NCI-H226 (cell line): Measurements from ENCODE around the gene NDST4.
A peak's percentile ranks its signal among the peaks of the same experiment; 100 is the strongest.
"Not testable (repeated sequence)": the region's sequence is repeated elsewhere in the genome, so short reads cannot be mapped to it uniquely, and the experiment has no call there.

Experiments
- DNase-seq: peaks from one replicate; pipeline ENCODE4 v3.0.0-alpha.2; 2015

Gene NDST4

DNA sequence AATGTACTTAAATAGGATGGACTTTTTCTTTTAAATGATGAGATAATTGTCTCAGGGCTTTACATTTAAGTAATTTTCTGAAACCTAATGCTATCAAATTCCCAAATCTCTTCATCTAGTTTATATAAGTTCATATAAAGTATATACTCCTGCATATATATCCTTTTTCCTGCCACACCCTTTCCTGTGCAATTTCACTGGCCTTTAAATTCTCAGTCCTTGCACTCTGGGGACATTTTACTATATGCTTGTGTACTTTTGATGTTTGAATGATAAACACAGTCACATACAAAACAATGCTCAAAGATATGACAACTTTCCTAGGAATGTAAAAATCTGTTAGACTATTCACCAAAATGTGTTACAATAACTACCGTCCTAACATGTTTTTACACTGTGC is 60.1 kb downstream of the NDST4 start:
- no peak for DNase-seq

GRCh38 chr4:115042496-115042895 is 70.9 kb downstream of the NDST4 start:
- DNase-seq = no peak

GRCh38 chr4:115030281-115030680 is 83.1 kb downstream of the NDST4 start:
- DNase-seq = no peak

DNA sequence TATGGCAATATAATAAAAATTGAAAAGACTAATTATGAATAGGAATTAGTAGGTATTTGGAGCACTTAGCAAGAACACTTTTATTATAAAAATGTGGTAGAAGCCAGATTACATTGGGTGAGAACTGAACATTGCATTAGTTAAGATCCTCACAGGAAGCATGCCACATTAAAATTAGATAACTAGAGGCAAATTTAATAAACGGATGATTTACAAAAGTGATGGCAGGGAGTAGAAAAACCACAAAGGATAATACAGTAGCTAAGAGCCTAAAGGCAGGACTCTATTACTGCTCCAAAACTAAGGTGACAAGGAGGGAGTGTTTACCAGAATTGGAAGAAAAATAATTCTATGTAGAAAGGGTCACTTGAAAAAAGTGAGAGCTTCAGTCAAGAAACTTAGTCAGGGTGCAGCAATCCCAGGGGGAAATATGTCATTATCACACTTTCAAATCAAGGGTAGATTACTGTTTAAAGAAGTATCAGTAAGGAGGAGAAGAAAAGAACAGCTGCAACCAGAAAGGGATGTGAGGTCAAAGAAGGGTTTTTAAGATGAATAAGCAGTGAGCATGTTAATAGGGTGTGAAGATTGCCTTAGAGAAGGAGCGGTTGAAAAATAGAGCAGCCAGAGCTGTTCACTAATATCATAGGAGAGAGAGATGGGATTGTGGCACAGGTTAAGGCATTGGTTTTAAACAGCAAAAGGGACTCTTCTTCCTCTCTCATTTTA is 84.6 kb downstream of the NDST4 start:
- no peak for DNase-seq

DNA sequence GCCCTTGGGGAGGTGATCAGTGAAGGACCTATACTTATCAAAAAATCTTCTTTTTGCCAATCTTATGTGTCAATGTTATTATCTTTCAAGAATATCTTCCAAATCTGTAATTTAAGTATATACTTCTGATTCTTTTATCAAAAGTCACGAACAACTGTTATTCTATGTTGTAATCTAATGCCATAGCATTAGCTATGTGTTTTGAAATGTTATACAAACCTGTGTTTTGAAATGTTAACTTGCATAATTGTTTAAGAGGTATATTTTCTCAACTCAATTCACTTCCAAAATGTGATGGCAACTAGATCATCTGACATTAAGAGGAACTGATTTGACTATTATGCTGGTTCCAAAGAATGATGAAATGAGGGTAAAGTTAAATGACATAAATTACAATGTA is 113.5 kb downstream of the NDST4 start:
- no peak for DNase-seq

GRCh38 chr4:114998316-114998715 is 115.1 kb downstream of the NDST4 start:
- DNase-seq = no peak

GRCh38 chr4:114997576-114998247 is 115.7 kb downstream of the NDST4 start:
- DNase-seq = peak; percentile 39

GRCh38 chr4:114986133-114986532 is 127.3 kb downstream of the NDST4 start:
- DNase-seq = no peak

GRCh38 chr4:114980932-114981708 is 132.3 kb downstream of the NDST4 start:
- DNase-seq = no peak

DNA sequence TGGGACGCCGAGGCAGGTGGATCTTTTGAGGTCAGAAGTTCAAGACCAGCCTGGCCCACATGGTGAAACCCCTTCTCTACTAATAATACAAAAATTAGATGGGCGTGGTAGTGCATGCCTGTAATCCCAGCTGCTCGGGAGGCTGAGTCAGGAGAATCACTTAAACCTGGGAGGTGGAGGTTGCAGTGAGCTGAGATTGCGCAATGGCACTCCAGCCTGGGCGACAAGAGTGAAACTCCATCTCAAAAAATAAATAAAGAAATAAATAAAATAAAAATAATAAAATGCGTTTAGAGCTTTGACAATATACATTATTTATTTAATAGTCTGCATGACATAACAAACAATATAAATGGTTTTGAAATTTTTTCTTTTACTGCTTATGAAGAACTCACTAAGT is 133.0 kb downstream of the NDST4 start:
- not testable (repeated sequence) for DNase-seq

DNA sequence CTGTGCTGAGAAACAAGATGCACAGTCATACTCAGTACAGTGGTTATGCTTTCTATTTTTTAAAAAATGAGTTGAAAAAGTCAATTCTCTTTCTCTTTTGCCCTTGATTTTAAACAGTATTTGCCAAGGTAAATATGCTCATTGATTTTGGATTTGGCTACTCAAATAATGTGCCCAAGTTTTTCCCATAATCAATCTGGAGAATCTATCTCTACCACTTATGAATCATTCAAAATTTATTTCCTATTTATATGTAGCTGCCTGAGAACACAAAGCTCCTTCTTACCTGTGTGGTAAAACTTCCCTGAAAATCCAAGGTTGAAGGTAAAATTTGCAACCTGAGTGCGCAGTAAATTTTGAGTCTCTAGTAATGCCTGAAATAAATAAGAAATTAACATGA is 136.5 kb downstream of the NDST4 start:
- DNase-seq = no peak

- no peak for DNase-seq
Measured at GRCh38 chr4:114964026-114964425, 149.4 kb downstream of the NDST4 start.

- DNase-seq = no peak
Measured at GRCh38 chr4:114945616-114946015, 167.8 kb downstream of the NDST4 start.

DNA sequence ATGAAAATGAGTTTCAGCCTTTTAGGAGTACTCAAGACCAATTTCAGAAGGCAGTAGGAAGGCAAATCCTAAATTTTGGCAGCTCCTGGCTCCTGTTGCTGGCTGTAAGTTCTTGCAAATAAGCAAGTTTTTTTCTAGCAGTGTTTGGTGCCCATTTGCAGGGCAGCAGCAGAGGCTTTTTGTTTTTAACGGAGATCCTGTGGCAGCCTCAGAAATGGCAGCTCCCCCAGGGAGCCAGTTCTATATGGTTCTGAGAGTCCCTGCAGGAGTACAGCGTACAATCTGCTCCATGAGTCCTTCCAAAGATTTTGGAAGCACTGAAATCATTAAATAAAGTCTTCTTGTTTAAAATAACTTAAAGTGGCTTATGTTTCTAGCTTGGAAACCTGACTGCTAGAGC is 171.9 kb downstream of the NDST4 start:
- DNase-seq = no peak

GRCh38 chr4:114927881-114928280 is 185.5 kb downstream of the NDST4 start:
- DNase-seq = no peak

- DNase-seq = no peak
Measured at GRCh38 chr4:114926583-114926982, 186.8 kb downstream of the NDST4 start.

- DNase-seq = no peak
Measured at GRCh38 chr4:114924311-114924710, 189.1 kb downstream of the NDST4 start.

GRCh38 chr4:114922592-114922933 is 190.9 kb downstream of the NDST4 start:
- no peak for DNase-seq

DNA sequence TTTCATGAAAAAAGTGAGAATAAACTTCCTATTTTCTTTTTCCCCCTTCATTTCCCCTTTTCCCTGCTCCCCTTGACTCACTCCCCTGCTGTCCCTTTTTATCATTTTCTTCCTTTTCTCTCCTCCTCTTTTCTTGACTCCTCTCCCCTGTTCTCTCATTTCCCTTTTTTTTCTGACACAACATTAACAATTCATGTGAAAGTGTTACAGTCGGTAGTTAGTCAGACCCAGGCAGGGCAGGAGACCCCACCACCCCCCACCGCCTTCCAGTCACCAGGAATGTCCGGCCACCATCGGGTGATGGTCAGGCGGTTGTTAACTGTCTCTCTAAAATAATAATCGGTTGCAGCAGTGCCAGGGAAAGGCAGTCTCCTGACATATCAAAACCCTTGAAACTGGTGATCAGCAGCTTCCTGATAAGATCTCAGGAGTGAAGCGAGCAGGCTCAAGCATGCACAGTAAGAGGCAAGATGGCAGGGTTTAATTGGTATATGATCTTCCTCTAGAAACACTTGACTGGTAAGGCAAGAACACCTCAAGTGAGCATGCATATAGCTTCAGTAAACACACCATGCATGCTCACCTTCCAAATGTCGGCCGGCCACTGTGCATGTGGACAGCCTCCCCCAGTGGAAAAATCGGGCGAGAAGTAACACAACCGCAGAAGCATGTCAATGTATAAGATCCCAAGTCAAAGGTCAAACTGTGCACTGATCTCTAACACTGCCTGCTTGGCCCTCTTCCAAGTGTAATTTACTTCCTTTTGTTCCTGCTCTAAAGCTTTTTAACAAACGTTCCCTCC is 191.4 kb downstream of the NDST4 start:
- no peak for DNase-seq

DNA sequence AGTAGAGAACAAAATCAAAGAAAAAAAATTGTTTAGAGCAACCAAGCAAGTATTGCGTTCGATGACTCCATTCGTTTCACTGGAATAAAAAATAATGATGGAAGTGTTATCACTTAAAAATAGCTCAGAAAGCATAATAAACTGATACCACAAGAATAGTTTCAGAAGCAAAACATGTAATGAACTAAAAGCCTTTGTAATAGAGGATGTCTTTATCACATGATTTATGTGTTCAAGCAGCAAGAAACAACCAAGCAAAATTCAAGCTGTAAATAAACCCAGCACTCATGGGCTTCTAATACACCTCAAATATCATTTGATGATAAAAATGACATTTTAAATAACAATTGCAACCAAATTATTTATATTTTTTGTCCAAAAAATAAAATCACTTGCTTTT is 192.2 kb downstream of the NDST4 start:
- no peak for DNase-seq

GRCh38 chr4:114911111-114911510 is 202.3 kb downstream of the NDST4 start:
- no peak for DNase-seq

- no peak for DNase-seq
Measured at GRCh38 chr4:114907568-114907967, 205.9 kb downstream of the NDST4 start.

- DNase-seq = no peak
Measured at GRCh38 chr4:114905017-114905416, 208.4 kb downstream of the NDST4 start.
